ENCODE data around the gene ATP6V0D1. TPM values are rescaled to one million over a fixed set of nuclear protein-coding genes. Genes with fewer than 3 reads are reported as not detected.

The ATP6V0D1 gene
- polyA plus RNA-seq, 3 donors = 354 to 687 (median 631) TPM

GRCh38 chr16:67451061-67451703, 29.8 kb downstream of the ATP6V0D1 start:
- Mint-ChIP-seq H3K36me3 (peaks cover 60 to 96% of the 10 kb centered on the region in 2 donors), H3K27ac (peak overlapping the region in 3 of 7 donors; percentile 9 to 72 (median 63)), H3K4me3 (no peak overlapping the region), H3K9me3 (peaks cover 0 to 2% (median 0%) of the 10 kb centered on the region in 7 donors), H3K4me1 (peaks cover 4% of the 10 kb centered on the region), H3K27me3 (ENCODE audit: low read depth in 3 of 3) (no peaks in the 10 kb centered on the region)
- Histone ChIP-seq H3K4me1 (ENCODE audit: control insufficient read depth in 1 of 2, insufficient read depth in 2 of 2, low read length in 2 of 2) (no peaks in the 10 kb centered on the region), H3K4me3 (replicated peaks in 1 of 3; ENCODE audit: low read depth in 2 of 3, low read length in 3 of 3) (no peak overlapping the region), H3K4me2 (replicated peaks; ENCODE audit: extremely low read depth, low read length, poor library complexity, severe bottlenecking) (no peak overlapping the region), H3K36me3 (replicated peaks in 1 of 2; ENCODE audit: control insufficient read depth in 1 of 2, insufficient read depth in 2 of 2, low read length in 2 of 2) (peaks cover 88 to 97% of the 10 kb centered on the region in 2 donors), H3K9me3 (replicated peaks in 1 of 2; ENCODE audit: control insufficient read depth in 1 of 2, insufficient read depth in 1 of 2, low read length in 2 of 2) (no peaks in the 10 kb centered on the region), H3K27ac (ENCODE audit: low read depth in 1 of 2, low read length in 2 of 2) (peak overlapping the region in 1 of 2 donors; percentile 14), H3K27me3 (ENCODE audit: control insufficient read depth in 2 of 2, insufficient read depth in 2 of 2, low read length in 2 of 2) (no peaks in the 10 kb centered on the region), H2AFZ (ENCODE audit: insufficient read depth, low read depth, low read length, poor library complexity, severe bottlenecking) (no peak overlapping the region), H4K20me1 (ENCODE audit: insufficient read depth, low read length) (peaks cover 100% of the 10 kb centered on the region), H3K9ac (ENCODE audit: insufficient read depth, low read length, poor library complexity, severe bottlenecking) (no peak overlapping the region), H3K79me2 (ENCODE audit: insufficient read depth, low read length) (peaks cover 100% of the 10 kb centered on the region)
- TF ChIP-seq, protein P1, sequence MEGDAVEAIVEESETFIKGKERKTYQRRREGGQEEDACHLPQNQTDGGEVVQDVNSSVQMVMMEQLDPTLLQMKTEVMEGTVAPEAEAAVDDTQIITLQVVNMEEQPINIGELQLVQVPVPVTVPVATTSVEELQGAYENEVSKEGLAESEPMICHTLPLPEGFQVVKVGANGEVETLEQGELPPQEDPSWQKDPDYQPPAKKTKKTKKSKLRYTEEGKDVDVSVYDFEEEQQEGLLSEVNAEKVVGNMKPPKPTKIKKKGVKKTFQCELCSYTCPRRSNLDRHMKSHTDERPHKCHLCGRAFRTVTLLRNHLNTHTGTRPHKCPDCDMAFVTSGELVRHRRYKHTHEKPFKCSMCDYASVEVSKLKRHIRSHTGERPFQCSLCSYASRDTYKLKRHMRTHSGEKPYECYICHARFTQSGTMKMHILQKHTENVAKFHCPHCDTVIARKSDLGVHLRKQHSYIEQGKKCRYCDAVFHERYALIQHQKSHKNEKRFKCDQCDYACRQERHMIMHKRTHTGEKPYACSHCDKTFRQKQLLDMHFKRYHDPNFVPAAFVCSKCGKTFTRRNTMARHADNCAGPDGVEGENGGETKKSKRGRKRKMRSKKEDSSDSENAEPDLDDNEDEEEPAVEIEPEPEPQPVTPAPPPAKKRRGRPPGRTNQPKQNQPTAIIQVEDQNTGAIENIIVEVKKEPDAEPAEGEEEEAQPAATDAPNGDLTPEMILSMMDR (IDR thresholded peaks at IDR 0.05) = no peak
- intact Hi-C loops (cut with micrococcal nuclease) = no loop called here
- no peak for DNase-seq
- 98% methylated on average over 12 of the region's 12 CpGs for WGBS (ENCODE audit: insufficient coverage)

GRCh38 chr16:67449739-67450138, 31.2 kb downstream of the ATP6V0D1 start:
- Mint-ChIP-seq H3K4me1 (peaks cover 4% of the 10 kb centered on the region), H3K27me3 (ENCODE audit: low read depth in 3 of 3) (no peaks in the 10 kb centered on the region), H3K9me3 (peaks cover 0 to 2% (median 0%) of the 10 kb centered on the region in 7 donors), H3K4me3 (no peak overlapping the region), H3K27ac (peak overlapping the region in 2 of 7 donors; percentile 29 to 73), H3K36me3 (peaks cover 62 to 99% of the 10 kb centered on the region in 2 donors)
- Histone ChIP-seq H3K36me3 (replicated peaks in 1 of 2; ENCODE audit: control insufficient read depth in 1 of 2, insufficient read depth in 2 of 2, low read length in 2 of 2) (peaks cover 91 to 99% of the 10 kb centered on the region in 2 donors), H3K9ac (ENCODE audit: insufficient read depth, low read length, poor library complexity, severe bottlenecking) (no peak overlapping the region), H3K4me1 (ENCODE audit: control insufficient read depth in 1 of 2, insufficient read depth in 2 of 2, low read length in 2 of 2) (no peaks in the 10 kb centered on the region), H3K4me3 (replicated peaks in 1 of 3; ENCODE audit: low read depth in 2 of 3, low read length in 3 of 3) (no peak overlapping the region), H3K9me3 (replicated peaks in 1 of 2; ENCODE audit: control insufficient read depth in 1 of 2, insufficient read depth in 1 of 2, low read length in 2 of 2) (no peaks in the 10 kb centered on the region), H3K79me2 (ENCODE audit: insufficient read depth, low read length) (peaks cover 100% of the 10 kb centered on the region), H3K4me2 (replicated peaks; ENCODE audit: extremely low read depth, low read length, poor library complexity, severe bottlenecking) (no peak overlapping the region), H4K20me1 (ENCODE audit: insufficient read depth, low read length) (peaks cover 100% of the 10 kb centered on the region), H3K27me3 (ENCODE audit: control insufficient read depth in 2 of 2, insufficient read depth in 2 of 2, low read length in 2 of 2) (no peaks in the 10 kb centered on the region), H3K27ac (ENCODE audit: low read depth in 1 of 2, low read length in 2 of 2) (peak overlapping the region in 1 of 2 donors; percentile 41), H2AFZ (ENCODE audit: insufficient read depth, low read depth, low read length, poor library complexity, severe bottlenecking) (no peak overlapping the region)
- DNase-seq = no peak
- TF ChIP-seq, protein P1 (IDR thresholded peaks at IDR 0.05) = no peak
- 100% methylated on average over 2 of the region's 3 CpGs for WGBS (ENCODE audit: insufficient coverage)
- intact Hi-C loops (cut with micrococcal nuclease) = no loop called here
